HepG2 (cell line): ENCODE measurements around the gene CDK5RAP2. TPM values are rescaled to one million over a fixed set of nuclear protein-coding genes. Genes with fewer than 3 reads are reported as not detected.

Experiments
- AHDC1 ChIP-seq: sonication (generic); formaldehyde crosslinking; IDR thresholded peaks from 2 replicates; pipeline ENCODE4 v1.5.1; 2020; ENCODE audit warnings: mild to moderate bottlenecking, missing genetic modification reagents, borderline replicate concordance
- CREM ChIP-seq, 2 experiments: sonication (generic) in 1 of 2; formaldehyde crosslinking in 1 of 2; IDR thresholded peaks; 2 replicates each; pipeline versions ENCODE4 v1.4.0 to v1.6.1; 2016 to 2020; ENCODE audit warnings: antibody characterized with exemption in 1 of 2, mild to moderate bottlenecking in 1 of 2, missing genetic modification reagents in 1 of 2
- MAFG ChIP-seq: sonication (generic); formaldehyde crosslinking; IDR thresholded peaks from 2 replicates; pipeline ENCODE4 v1.5.1; 2020; ENCODE audit warnings: mild to moderate bottlenecking, missing genetic modification reagents
- REXO4 ChIP-seq: sonication (generic); formaldehyde crosslinking; IDR thresholded peaks from 2 replicates; pipeline ENCODE4 v1.8.0; 2022; ENCODE audit warnings: missing genetic modification reagents, mild to moderate bottlenecking, borderline replicate concordance
- SATB2 ChIP-seq: sonication (generic); formaldehyde crosslinking; IDR thresholded peaks from 2 replicates; pipeline ENCODE4 v1.5.0; 2020; ENCODE audit warnings: missing genetic modification reagents
- ZIK1 ChIP-seq: sonication (generic); formaldehyde crosslinking; IDR thresholded peaks from 2 replicates; pipeline ENCODE4 v1.5.0; 2020; ENCODE audit warnings: mild to moderate bottlenecking, low read depth, missing genetic modification reagents, borderline replicate concordance
- ZNF280B ChIP-seq: sonication (generic); formaldehyde crosslinking; IDR thresholded peaks from 2 replicates; pipeline ENCODE4 v1.5.0; 2020; ENCODE audit warnings: missing genetic modification reagents, mild to moderate bottlenecking, borderline replicate concordance
- ZNF850 ChIP-seq: sonication (generic); formaldehyde crosslinking; conservative IDR thresholded peaks from 2 replicates; pipeline ENCODE4 v1.9.0; 2021; ENCODE audit warnings: mild to moderate bottlenecking, missing genetic modification reagents
- polyA plus RNA-seq, 8 experiments: library from polyadenylated mRNA; depleted of rRNA in 3 of 8; stranded (reverse) in 7 of 8; unstranded in 1 of 8; fragments of >200 nt; fragmentation: Illumina TruSeq in 4 of 8; extraction: Trizol in 4 of 8; gene quantifications; 2 replicates each; pipeline versions ENCODE4 v1.2.1 to v1.2.3, GENCODE V29; 2011 to 2016; ENCODE audit warnings: low read depth in 4 of 8, missing spikeins in 1 of 8, mixed read lengths in 1 of 8; ENCODE audit not compliant: insufficient read depth in 1 of 8
- total RNA-seq, 5 experiments: library from RNA; depleted of rRNA; stranded (reverse); fragments of >200 nt; fragmentation: Illumina TruSeq; extraction: Trizol; gene quantifications; 2 replicates each; pipeline ENCODE4 v1.2.3, GENCODE V29; 2016; ENCODE audit warnings: low read depth in 1 of 5
- TF ChIP-seq, protein P1 (sequence below), 2 experiments: sonication (generic) in 1 of 2; formaldehyde crosslinking in 1 of 2; IDR thresholded peaks; 2 replicates each; pipeline versions ENCODE4 v1.4.0 to v1.6.1; 2016 to 2020; ENCODE audit warnings: borderline replicate concordance in 1 of 2, low read depth in 1 of 2, mild to moderate bottlenecking in 1 of 2, missing genetic modification reagents in 1 of 2
- TF ChIP-seq, protein P2 (sequence below), 2 experiments: IDR thresholded peaks; 2 replicates each; pipeline ENCODE4 v1.6.1; 2011 to 2012; ENCODE audit warnings: low read length in 2 of 2, borderline replicate concordance in 1 of 2, low read depth in 1 of 2, mild to moderate bottlenecking in 1 of 2, moderate library complexity in 1 of 2

Gene CDK5RAP2
- total and polyA plus RNA-seq, 2 of the 13 experiments (the other 11 are each of a cell fraction or from before 2014, with no cell fraction given) = 31.8 to 42.2 TPM

DNA sequence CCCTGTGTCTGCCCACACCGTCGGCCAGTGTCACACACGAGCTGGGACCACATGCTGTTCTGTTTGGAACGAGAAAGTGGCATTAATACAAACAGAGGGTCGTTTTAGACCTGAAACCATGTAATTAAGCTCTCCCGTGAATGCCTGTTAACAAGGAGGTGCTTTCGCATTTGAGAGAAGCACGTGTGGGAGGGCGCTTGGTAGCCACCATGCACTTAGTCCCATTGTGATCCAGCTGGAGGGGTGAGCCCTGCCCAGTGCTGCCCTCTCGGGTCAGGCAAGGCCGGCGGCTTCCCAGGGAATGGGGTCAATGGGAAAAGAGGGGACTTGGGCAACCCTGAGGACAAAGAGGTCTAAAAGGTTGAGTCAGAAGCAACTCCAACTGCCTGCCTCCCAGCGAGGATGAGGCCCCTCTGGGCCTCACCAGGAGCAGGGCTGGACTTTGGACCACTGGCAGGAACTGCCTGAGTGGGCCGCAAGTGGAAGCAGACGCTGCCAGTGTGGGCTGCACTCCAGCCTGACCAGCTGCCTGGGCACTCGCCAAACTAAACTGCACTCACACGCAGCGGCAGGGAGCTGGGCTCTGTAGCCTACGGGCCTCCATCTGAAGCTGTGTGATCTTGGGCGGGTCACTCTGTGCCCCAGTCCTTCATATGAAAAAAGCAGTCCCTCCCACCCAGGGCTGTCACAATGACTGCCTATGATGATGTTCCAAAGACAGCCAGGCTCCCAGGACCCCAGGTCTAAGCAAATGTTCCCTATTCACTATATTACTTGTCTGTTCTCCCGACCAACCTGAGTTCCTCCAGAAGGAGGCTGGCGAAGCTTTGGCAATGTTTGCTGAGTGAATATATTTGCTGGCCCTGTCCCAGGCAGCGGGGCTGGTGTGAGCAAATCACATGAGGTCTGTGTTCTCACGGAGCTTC is 195.7 kb downstream of the CDK5RAP2 start (continued):
- peak; percentile 17; the same call in 1 of the 2 replicates for TF ChIP-seq ZNF280B (CRISPR knock-in tag)
- peak; percentile 67; the same call in 1 of the 2 replicates for TF ChIP-seq CREM (IDR thresholded peaks at IDR 0.05)
- no peak for TF ChIP-seq CREM (CRISPR knock-in tag; IDR thresholded peaks at IDR 0.05)
- TF ChIP-seq, protein P1, sequence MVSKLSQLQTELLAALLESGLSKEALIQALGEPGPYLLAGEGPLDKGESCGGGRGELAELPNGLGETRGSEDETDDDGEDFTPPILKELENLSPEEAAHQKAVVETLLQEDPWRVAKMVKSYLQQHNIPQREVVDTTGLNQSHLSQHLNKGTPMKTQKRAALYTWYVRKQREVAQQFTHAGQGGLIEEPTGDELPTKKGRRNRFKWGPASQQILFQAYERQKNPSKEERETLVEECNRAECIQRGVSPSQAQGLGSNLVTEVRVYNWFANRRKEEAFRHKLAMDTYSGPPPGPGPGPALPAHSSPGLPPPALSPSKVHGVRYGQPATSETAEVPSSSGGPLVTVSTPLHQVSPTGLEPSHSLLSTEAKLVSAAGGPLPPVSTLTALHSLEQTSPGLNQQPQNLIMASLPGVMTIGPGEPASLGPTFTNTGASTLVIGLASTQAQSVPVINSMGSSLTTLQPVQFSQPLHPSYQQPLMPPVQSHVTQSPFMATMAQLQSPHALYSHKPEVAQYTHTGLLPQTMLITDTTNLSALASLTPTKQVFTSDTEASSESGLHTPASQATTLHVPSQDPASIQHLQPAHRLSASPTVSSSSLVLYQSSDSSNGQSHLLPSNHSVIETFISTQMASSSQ (IDR thresholded peaks at IDR 0.05; ENCODE audit: low read depth) = no peak
- TF ChIP-seq, protein P1 (CRISPR knock-in tag; IDR thresholded peaks at IDR 0.05; ENCODE audit: borderline replicate concordance) = peak; percentile 85; the same call in 1 of the 2 replicates
- TF ChIP-seq, protein P2, sequence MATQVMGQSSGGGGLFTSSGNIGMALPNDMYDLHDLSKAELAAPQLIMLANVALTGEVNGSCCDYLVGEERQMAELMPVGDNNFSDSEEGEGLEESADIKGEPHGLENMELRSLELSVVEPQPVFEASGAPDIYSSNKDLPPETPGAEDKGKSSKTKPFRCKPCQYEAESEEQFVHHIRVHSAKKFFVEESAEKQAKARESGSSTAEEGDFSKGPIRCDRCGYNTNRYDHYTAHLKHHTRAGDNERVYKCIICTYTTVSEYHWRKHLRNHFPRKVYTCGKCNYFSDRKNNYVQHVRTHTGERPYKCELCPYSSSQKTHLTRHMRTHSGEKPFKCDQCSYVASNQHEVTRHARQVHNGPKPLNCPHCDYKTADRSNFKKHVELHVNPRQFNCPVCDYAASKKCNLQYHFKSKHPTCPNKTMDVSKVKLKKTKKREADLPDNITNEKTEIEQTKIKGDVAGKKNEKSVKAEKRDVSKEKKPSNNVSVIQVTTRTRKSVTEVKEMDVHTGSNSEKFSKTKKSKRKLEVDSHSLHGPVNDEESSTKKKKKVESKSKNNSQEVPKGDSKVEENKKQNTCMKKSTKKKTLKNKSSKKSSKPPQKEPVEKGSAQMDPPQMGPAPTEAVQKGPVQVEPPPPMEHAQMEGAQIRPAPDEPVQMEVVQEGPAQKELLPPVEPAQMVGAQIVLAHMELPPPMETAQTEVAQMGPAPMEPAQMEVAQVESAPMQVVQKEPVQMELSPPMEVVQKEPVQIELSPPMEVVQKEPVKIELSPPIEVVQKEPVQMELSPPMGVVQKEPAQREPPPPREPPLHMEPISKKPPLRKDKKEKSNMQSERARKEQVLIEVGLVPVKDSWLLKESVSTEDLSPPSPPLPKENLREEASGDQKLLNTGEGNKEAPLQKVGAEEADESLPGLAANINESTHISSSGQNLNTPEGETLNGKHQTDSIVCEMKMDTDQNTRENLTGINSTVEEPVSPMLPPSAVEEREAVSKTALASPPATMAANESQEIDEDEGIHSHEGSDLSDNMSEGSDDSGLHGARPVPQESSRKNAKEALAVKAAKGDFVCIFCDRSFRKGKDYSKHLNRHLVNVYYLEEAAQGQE (IDR thresholded peaks at IDR 0.05; ENCODE audit: borderline replicate concordance in 1 of 2, low read depth in 1 of 2, low read length in 2 of 2) = peak in 1 of 2 experiments; percentile 61; a peak in 2 of 4 replicates
- TF ChIP-seq REXO4 = no peak
- TF ChIP-seq ZNF850 (CRISPR knock-in tag) = no peak
- no peak for TF ChIP-seq MAFG (CRISPR knock-in tag)
- TF ChIP-seq ZIK1 = no peak
- TF ChIP-seq SATB2 (CRISPR knock-in tag) = peak; percentile 91
- TF ChIP-seq AHDC1 (CRISPR knock-in tag) = peak; percentile 51; the same call in 1 of the 2 replicates
